COLO668 (cell line): Measurements from ENCODE around the gene SLC11A2.
"Not testable (repeated sequence)": the region's sequence is repeated elsewhere in the genome, so short reads cannot be mapped to it uniquely, and the experiment has no call there.

Source experiments
- DNase-seq: peaks from one replicate; lab custom pipeline; 2025; ENCODE audit not compliant: unreplicated experiment; lab: John Stamatoyannopoulos, UW

The SLC11A2 gene

DNA sequence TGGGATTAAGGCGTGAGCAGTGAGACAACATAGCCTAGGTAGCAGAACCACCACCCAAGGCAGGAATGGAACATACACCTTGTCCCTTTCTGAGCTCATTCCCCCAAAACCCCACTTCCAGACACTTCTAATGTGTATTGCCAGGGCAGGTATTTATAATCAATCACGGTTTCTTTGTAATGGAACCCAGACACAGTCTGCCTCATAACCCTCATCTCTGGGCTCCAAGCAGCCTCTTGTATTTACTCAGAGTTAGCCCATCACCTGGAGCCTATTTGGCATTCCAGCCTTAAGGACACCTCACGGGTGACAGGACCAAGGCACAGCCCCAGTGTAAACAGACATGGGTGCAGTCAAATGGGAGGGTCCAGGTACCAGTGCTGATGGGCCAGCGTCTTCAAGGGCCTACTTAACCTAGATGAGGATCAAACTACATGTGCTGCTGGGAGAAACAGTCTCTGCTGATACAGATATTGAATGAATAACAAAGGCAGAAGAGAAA is 76.3 kb downstream of the SLC11A2 start:
- no peak for DNase-seq

DNA sequence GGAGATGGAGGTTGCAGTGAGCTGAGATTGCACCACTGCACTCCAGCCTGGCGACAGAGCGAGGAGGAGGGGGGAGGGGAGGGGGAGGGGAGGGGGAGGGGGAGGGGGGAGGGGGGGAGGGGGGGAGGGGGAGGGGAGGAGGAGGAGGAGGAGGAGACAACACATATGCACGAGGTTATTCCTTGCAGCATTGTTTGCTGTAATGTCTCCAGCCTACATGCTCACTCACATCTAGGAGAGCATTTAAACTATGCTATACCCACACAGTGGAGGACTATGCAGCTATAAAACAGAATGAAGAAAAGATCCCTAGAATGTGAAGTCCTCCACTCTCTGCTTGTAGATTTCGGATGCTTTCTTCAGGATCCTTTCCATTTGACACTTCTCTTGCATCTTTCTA is 77.4 kb downstream of the SLC11A2 start:
- no peak for DNase-seq

DNA sequence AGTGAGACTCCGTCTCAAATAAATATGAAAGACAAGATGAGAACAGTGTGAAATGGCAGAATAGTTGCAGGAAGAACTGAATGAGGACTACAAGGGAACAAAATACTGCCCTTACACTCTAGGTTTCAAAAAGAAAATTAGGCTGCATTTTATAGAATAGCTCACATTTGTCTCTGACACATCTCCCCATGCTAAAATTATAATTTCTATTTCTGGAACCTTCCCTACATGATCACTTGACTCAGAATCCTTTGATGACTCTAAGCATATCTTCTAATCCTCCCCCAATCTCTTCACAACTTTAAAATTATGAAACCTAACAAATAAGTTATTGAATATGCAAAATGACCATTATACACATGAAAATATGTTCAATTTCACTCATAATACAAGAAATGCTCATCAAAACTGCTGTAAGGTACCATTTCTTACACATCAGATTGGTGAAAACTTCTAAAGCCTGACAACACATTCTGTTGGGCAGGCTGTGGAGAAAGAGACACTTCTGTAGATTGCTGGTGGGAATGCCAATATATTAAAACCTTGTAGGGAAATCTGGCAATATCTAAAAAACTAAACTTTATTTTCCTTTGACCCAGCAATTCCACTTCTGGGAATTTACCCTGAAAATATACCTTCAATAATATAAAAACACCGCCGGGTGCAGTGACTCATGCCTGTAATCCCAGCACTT is 78.1 kb downstream of the SLC11A2 start:
- no peak for DNase-seq

DNA sequence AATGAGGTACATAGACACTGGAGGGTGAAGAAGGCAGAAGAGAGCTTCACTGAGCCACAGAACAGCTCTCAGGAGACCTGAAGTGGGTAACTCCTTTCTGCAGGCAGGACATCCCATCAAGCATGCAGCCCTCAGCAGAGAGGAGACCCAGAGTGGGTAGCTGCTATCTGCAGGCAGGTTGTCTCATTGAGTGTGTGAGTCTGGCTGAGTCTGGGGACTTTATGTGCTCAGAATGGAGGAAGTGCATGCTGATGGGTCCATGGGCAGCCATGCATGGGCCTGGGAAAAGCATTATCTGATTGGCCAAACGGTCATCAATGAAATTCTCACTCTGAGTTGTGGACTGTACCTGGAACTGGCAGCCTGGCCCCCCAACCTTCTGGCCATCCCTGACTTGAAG is 88.5 kb downstream of the SLC11A2 start:
- no peak for DNase-seq

DNA sequence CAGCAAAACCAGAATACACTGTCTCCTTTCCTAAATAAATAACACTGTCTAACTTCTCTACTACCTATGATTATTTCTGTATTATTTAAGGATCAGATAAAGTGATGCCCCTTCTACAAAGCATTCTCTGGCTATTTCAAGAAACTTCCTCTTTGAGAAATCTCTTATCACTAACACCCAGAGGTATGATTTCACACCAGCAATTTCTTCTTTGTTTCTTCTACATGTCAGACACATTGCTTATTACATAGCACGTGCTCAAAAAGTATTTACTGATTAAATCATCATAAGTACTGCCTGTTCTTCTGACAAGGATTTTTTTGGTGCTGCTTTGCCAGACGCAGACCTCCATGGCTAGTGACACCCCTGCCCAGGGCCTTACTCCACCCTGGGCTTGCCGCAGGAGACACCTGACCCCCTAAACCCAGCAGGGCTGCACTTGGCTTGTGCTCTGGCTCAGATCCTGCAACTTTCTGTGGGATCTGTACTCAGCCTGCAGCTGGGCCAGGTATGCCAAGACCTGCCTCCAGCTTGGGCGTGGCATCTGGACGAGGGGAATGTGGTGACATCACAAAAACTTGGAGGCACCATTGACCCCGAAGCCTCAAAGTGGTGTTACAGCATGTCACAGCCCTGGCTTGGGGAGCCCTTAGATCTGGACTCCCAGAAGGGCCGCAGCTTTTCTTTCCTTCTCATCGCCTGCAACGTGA is 89.2 kb downstream of the SLC11A2 start:
- no peak for DNase-seq

DNA sequence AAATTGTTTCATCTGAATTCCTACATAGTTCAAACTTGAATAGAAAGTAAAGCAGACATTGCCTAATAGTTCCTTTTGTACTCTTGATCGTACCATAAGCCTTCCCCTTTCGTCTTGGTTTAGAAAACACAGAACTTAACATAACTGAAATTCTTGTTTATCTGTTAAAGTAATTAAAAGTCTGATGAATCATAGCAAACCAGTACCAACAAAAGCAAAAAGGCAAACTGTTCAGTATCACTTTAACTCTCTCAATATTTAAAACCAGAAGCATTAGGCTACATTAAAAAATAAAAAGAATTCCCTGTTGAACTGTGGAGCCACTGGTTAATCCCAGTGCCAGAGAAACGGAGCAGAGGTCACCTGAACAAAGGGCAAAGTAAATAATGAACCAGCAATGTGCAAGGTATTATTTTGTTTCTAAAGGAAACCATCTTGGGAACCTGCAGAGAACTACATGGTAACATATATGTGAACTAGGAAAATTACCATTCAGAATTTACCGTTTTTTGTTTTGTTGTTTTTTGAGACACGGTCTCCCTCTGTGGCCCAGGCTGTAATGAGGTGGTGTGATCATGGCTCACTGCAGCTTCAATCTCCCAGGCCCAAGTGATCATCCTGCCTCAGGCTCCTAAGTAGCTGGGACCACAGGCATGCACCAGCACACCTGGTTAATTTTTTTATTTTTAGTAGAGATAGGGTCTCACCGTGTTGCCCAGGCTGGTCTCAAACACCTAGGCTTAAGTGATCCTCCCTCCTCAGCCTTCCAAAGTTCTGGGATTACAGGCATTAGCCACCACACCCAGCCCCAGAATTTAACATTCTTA is 91.0 kb downstream of the SLC11A2 start:
- DNase-seq: no peak

DNA sequence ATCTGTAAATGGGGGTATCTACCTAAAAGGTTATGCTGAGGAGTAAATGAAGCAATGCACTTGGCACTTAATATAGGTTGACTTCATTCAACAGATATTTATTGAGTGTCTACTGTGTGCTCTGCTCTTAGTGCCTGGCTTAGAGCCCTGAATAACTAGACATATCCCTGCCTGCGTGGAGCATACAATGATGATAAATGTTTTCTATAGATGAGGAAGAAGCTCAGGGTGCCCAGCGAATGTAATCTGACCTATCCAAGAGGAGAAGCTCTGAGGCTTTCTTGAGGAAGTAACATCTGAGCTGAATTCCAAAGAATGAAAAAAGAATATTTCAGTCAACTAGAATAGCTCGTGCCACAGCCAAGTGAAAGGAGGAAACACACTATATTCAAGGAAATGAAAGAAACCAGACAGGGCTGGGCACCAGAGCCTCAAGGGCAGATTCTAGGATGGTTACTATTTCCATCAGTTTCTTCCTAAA is 91.8 kb downstream of the SLC11A2 start:
- no peak for DNase-seq

DNA sequence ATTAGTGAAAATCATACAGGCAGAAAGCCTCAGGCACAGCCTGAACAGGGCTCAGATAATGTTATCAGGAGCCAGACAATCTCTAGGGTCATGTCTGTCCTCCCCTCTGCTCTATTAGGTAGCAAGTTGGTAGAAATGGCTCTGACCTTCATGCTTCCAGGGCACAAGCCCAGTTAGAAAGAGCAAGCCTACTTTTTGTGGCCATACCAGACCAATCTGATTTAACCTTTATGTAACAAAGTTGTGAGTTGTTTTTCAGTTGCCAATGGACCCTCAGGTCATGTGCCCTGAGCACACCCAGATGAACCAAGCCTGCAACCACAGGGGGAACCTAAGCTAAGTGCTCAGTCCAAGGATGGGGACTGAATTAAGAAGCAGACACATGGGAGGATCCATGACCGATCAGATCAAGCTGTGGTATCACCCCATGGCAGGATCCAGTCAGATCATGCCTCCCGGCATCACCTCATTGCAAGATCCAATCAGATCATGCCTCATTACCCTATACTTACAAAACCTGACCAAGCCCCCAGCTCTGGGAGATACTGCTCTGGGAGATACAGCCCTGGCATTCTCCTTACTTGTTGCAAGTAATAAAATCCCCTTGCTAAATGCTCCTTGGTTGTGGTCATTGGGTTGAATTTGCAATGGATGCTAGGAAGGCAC is 92.6 kb downstream of the SLC11A2 start:
- DNase-seq: no peak

DNA sequence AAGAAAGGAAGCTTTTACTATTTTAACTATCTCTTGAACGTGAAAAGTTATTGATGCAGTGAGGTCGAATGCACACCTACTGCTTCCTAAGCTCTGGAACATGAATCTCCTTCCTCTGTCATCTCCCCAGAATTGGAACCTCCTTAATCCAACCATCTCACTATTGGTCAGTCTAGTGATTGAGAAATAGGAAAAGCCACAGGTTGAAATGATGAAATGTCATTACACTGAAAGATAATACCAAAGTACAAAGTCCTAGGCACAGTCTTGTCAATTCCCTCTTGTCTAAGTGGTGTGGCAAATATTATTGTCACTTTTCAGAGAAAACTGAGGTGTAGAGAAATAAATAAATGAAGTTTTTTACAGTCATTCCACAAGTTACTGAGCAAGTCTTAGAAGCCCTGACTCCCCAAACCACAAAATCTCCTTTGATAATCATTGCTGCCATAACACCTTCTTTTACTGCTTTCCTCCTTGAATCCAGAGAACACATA is 93.3 kb downstream of the SLC11A2 start:
- no peak for DNase-seq

DNA sequence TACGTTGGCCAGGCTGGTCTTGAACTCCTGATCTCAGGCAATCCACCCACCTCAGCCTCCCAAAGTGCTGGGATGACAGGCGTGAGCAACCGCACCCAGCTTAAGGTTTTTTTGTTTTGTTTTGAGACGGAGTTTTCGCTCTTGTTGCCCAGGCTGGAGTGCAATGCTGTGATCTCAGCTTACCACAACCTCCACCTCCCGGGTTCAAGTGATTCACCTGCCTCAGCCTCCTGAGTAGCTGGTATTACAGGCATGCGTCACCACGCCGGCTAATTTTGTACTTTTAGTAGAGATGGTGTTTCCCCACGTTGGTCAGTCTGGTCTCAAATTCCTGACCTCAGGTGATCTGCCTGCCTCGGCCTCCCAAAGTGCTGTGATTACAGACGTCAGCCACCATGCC is 95.7 kb downstream of the SLC11A2 start:
- not testable (repeated sequence) for DNase-seq

DNA sequence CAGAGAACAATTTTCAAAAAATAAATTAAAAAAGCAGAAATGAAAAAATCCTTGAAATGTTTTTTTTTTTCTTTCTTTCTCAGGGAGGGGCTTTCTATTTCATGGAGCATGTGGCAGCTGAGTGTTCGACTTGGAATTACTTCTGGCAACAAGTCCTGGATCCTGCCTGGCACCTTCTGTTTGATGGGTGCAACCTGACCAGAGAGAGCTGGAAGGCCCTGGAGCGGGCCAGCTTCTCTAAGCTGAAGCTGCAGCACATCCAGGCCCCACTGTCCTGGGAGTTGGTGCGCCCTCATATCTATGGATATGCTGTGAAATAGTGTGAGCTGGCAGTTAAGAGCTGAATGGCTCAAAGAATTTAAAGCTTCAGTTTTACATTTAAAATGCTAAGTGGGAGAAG is 96.4 kb downstream of the SLC11A2 start:
- no peak for DNase-seq
